Esophagus squamous epithelium (tissue), 5 donors: Measurements from ENCODE around the gene SPR. TPM values are rescaled to one million over a fixed set of nuclear protein-coding genes. Genes with fewer than 3 reads are reported as not detected.

Experiments used
- DNase-seq: peaks from one replicate; lab custom pipeline; 2025; lab: John Stamatoyannopoulos, UW
- H3K27ac ChIP-seq, 4 donors: fragments of 200-600 bp; sonication (generic); one replicate each; pipeline ENCODE4 v1.5.1; 2016 to 2019; ENCODE audit warnings: mild to moderate bottlenecking in 1 of 4
- H3K27me3 ChIP-seq, 4 donors: fragments of 200-600 bp; sonication (generic); 1 replicate in 3 of 4; 2 replicates in 1 of 4; pipeline versions ENCODE4 v1.5.1 to v1.6.0; 2017 to 2021; ENCODE audit warnings: antibody characterized with exemption in 1 of 4
- H3K36me3 ChIP-seq, 3 donors: fragments of 200-600 bp; sonication (generic); one replicate each; pipeline ENCODE4 v1.5.1; 2016 to 2019
- H3K4me1 ChIP-seq, 3 donors: fragments of 200-600 bp; sonication (generic); one replicate each; pipeline ENCODE4 v1.5.1; 2017 to 2019
- H3K4me3 ChIP-seq, 4 donors: fragments of 200-600 bp; sonication (generic); 1 replicate in 3 of 4; 2 replicates in 1 of 4; pipeline ENCODE4 v1.5.1; 2016 to 2019; ENCODE audit warnings: mild to moderate bottlenecking in 2 of 4, moderate library complexity in 1 of 4
- H3K9me3 ChIP-seq, 3 donors: fragments of 200-600 bp; sonication (generic); one replicate each; pipeline ENCODE4 v1.5.1; 2016 to 2019
- POLR2A ChIP-seq, 4 donors: fragments of 450-650 bp; IDR thresholded peaks; one replicate each; pipeline ENCODE4 v1.6.1; 2017; ENCODE audit warnings: antibody characterized with exemption in 4 of 4, mild to moderate bottlenecking in 4 of 4, moderate library complexity in 3 of 4
- WGBS, 2 donors: methylation state at CpG; one replicate each; pipeline ENCODE4 v1.1.5; 2018; 5-methylcytosine and 5-hydroxymethylcytosine counted together
- intact Hi-C: fragments of 100-400 bp; cut with DNase I; formaldehyde crosslinking; loops from one replicate; pipeline ENCODE4 v1.15.0; 2022
- total RNA-seq, 4 donors: library from RNA; depleted of rRNA; stranded (reverse); fragments of >200 nt; gene quantifications; one replicate each; pipeline ENCODE4 v1.1.0, GENCODE V29; 2016
- TF ChIP-seq, protein P1 (sequence below), 6 experiments: fragments of 450-650 bp in 4 of 6; fragments of 200-600 bp in 2 of 6; sonication (generic) in 2 of 6; IDR thresholded peaks; one replicate each; pipeline ENCODE4 v1.5.1; 2016 to 2019; ENCODE audit warnings: antibody characterized with exemption in 6 of 6, mild to moderate bottlenecking in 4 of 6, moderate library complexity in 4 of 6
- donor health status: DM: yes; HTN: yes; CAD: no.

SPR gene
- total RNA-seq, 4 donors from 2014 or later, result 16.6 to 30.9 (median 22.8) TPM

DNA sequence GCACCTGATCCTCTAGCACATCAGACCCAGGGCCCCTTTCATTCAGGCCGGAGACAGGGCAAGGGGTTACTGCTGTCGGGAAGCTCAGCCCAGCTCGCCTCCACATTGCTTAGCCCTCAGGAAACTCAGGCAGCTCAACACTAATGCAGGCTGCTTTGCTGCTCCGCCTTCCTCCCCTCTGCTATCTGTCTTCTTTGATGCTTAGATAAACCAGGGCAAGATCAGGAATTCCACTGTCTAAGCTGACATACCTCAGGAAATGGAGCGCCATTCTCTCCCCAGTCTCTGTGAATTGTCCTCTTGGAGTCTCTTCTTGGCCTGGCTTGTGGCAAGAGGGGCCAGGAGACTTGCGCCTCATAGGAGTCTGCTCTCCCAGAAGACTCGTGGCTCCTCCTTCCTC is 35.9 kb upstream of the SPR start:
- no peak for DNase-seq
- 52 to 68% methylated on average over 4 to 5 of the region's 7 CpGs for WGBS, 2 donors
- Histone ChIP-seq H3K9me3 (no peaks in the 10 kb centered on the region), H3K36me3 (no peaks in the 10 kb centered on the region), H3K27me3 (peaks cover 0 to 41% (median 0%) of the 10 kb centered on the region in 4 donors), H3K27ac (no peak overlapping the region), H3K4me3 (no peak overlapping the region), H3K4me1 (no peaks in the 10 kb centered on the region)
- no peak for TF ChIP-seq POLR2A (IDR thresholded peaks at IDR 0.05)
- TF ChIP-seq, protein P1, sequence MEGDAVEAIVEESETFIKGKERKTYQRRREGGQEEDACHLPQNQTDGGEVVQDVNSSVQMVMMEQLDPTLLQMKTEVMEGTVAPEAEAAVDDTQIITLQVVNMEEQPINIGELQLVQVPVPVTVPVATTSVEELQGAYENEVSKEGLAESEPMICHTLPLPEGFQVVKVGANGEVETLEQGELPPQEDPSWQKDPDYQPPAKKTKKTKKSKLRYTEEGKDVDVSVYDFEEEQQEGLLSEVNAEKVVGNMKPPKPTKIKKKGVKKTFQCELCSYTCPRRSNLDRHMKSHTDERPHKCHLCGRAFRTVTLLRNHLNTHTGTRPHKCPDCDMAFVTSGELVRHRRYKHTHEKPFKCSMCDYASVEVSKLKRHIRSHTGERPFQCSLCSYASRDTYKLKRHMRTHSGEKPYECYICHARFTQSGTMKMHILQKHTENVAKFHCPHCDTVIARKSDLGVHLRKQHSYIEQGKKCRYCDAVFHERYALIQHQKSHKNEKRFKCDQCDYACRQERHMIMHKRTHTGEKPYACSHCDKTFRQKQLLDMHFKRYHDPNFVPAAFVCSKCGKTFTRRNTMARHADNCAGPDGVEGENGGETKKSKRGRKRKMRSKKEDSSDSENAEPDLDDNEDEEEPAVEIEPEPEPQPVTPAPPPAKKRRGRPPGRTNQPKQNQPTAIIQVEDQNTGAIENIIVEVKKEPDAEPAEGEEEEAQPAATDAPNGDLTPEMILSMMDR (IDR thresholded peaks at IDR 0.05), result no peak
- intact Hi-C loops, result no loop called here

DNA sequence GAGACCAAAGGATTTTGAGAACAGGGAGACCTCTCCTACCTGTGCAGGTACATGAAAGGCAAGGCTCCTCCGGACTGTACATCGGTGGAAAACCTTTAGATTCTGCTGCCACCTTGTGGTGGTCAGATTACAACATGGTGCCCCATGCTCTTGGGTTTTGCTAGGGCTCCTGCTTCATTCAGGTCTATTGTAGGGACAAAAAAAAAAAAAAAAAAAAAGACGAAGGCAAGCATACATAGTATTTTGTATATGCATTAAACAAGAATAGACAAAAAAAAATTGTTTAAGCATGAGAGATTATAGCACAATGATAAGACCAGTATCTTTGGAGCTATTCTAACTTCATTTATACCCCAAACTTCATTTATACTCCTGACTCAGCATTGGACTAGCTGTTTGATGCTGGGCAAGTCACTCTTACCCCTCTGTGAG is 27.4 kb upstream of the SPR start:
- TF ChIP-seq, protein P1 (IDR thresholded peaks at IDR 0.05), result peak in 5 of 6 experiments; percentile 54 to 70 (median 57)
- TF ChIP-seq POLR2A (IDR thresholded peaks at IDR 0.05), result no peak
- 0% methylated on average over 3 of the region's 3 CpGs for WGBS, 2 donors
- intact Hi-C loops, result no loop called here
- no peak overlapping the region for H3K27ac ChIP-seq
- H3K27me3 ChIP-seq, result peaks cover 0 to 54% (median 1%) of the 10 kb centered on the region in 4 donors
- DNase-seq, result no peak
- peaks cover 8 to 13% (median 10%) of the 10 kb centered on the region in 3 donors for H3K4me1 ChIP-seq
- H3K36me3 ChIP-seq, result no peaks in the 10 kb centered on the region
- H3K9me3 ChIP-seq, result no peaks in the 10 kb centered on the region
- no peak overlapping the region for H3K4me3 ChIP-seq

DNA sequence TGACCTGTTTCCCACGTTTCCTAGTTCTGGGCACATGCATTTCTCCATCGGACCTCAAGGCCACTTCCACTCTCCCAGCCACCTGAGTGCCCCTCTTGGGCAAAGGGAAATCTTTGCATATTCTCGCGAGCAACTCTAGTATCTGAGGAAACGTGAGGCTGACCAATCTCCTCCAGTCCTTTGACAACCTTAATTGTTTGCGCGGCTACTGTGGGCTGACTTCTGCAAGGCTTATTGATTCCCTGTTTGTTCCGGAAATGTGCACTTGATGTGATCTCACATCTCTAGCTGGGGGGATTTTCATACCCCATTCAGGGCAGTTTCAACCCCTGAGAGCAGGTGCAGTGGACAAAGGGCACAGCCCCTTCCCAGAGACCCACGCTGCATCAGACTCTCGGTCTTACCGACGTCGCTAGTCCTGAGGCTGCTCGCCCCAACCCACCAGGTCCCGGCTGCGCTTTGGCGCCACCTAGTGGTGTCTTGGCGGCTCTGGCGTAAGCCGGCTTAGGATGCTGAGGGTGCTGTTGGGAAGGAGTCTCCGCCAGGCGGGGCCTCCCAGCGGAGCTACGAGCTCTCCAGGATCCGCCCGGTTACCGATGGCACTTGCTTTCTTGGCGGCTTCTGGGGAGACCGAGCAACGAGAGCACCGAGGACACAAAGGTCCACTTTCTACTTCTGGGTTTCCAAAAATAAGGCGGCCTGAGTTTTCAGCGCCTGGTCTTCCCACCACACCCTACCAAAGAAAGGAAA is 24.8 kb upstream of the SPR start:
- Histone ChIP-seq H3K27ac (no peak overlapping the region), H3K4me3 (peak overlapping the region in 2 of 4 donors; percentile 24 to 53), H3K4me1 (peaks cover 8 to 13% (median 10%) of the 10 kb centered on the region in 3 donors), H3K27me3 (peaks cover 0 to 33% (median 1%) of the 10 kb centered on the region in 4 donors), H3K36me3 (no peaks in the 10 kb centered on the region), H3K9me3 (no peaks in the 10 kb centered on the region)
- peak; percentile 27 for DNase-seq
- intact Hi-C loops, result loop anchor here (2.0 kb wide), 1 partner anchor 92 kb away; no protein-coding TSS in a partner anchor
- 11 to 18% methylated on average over 5 to 7 of the region's 33 CpGs for WGBS, 2 donors
- TF ChIP-seq, protein P1 (IDR thresholded peaks at IDR 0.05), result peak; percentile 82 to 98 (median 94)
- no peak for TF ChIP-seq POLR2A (IDR thresholded peaks at IDR 0.05)

DNA sequence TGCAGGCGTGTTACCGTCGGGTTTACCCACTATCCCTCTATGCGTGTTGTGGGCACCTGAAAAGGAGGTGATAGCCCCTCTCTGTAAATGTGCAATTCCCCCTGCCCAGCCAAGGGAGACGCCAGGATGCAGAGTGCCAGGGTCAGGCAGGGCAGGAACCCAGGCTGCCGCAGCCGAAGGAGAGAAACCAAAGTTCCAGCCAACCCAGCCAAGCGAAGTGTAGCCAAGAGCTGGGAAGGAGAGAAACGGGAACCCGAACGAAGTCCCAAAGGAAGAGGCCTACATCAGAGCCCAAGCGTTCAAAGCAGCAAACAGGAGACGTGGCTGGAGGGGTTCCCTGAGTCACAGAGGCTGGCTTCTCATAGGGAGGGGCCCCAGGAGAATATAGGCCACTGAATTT is 24.2 kb upstream of the SPR start:
- intact Hi-C loops, result loop anchor here (2.0 kb wide), 1 partner anchor 92 kb away; no protein-coding TSS in a partner anchor
- Histone ChIP-seq H3K27ac (no peak overlapping the region), H3K4me1 (peaks cover 8 to 13% (median 10%) of the 10 kb centered on the region in 3 donors), H3K9me3 (no peaks in the 10 kb centered on the region), H3K4me3 (peak overlapping the region in 2 of 4 donors; percentile 24 to 53), H3K27me3 (peaks cover 0 to 33% (median 1%) of the 10 kb centered on the region in 4 donors), H3K36me3 (no peaks in the 10 kb centered on the region)
- no peak for DNase-seq
- 50 to 55% methylated on average over 3 to 9 of the region's 13 CpGs for WGBS, 2 donors
- TF ChIP-seq, protein P1 (IDR thresholded peaks at IDR 0.05), result no peak
- TF ChIP-seq POLR2A (IDR thresholded peaks at IDR 0.05), result no peak

DNA sequence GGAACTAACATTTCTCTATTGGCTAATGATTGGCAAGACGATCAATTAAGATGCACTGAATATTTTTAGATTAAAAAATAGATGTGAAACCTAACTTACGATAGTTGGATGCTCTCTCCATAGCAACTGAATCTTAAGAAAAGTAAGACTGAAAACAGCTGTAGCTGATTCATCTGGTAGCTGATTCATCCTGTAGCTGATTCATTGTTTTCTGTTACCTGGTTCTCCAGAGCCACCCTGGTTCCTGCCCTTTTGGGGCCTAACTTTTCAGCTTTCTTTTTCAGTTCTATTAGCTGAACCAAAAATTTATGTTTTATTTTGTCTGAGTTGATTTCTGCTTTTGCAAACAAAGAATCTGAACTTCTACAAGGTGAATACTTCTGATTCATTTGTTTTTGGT is 22.7 kb upstream of the SPR start:
- no peak for TF ChIP-seq POLR2A (IDR thresholded peaks at IDR 0.05)
- TF ChIP-seq, protein P1 (IDR thresholded peaks at IDR 0.05), result no peak
- Histone ChIP-seq H3K36me3 (no peaks in the 10 kb centered on the region), H3K4me3 (no peak overlapping the region), H3K27me3 (peaks cover 0 to 37% (median 3%) of the 10 kb centered on the region in 4 donors), H3K4me1 (peaks cover 8 to 13% (median 10%) of the 10 kb centered on the region in 3 donors), H3K9me3 (no peaks in the 10 kb centered on the region), H3K27ac (no peak overlapping the region)
- no peak for DNase-seq
- WGBS, 2 donors, result 19 to 22% methylated on average over 2 of the region's 2 CpGs
- intact Hi-C loops, result no loop called here
